ENCODE results near the gene CEP250. TPM values are rescaled to one million over a fixed set of nuclear protein-coding genes. Genes with fewer than 3 reads are reported as not detected.

Gene CEP250
- total and polyA plus RNA-seq, 2 of the 4 experiments (the other 2 are of a cell fraction): 22.7 to 35.1 TPM

DNA sequence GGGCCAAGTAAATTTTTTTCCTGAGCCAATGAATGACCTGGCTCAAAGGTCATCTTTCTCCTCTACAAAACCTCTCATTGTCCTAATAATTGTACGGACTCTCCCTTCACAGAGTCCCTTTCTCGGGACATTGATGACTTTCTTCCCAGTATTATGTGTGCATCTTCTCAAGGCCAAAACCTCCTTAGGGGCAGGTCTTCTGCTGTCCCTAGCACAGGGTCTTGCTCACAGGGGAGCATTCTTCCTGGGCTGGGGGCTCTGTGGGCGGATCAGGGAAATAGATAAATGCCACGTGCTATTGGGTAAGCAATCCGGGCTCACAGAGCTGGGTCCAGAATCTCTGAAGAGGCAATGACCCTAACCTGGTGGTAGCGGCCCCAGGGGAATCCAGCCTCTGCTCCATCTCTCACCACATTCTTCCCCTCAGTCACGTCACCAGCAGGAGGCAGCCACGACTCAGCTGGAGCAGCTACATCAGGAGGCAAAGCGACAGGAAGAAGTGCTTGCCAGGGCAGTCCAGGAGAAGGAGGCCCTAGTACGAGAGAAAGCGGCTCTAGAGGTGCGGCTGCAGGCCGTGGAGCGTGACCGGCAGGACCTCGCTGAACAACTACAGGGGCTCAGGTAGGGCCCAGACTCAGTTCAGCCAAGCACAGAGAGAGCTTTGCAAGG is 23.5 kb downstream of the CEP250 start:
- ATAC-seq (ENCODE audit: low read depth) (no peak), DNase-seq (no peak)
- Histone ChIP-seq H3K18ac (ENCODE audit: low read depth, low read length) (no peak overlapping the region), H3K27me3 (ENCODE audit: control insufficient read depth, insufficient read depth, low read length) (no peaks in the 10 kb centered on the region), H4K5ac (ENCODE audit: low read depth, low read length) (no peak overlapping the region), H2BK20ac (ENCODE audit: low read depth, low read length) (no peak overlapping the region), H2BK5ac (ENCODE audit: low read depth, low read length, poor library complexity, severe bottlenecking) (no peak overlapping the region), H3K27ac (ENCODE audit: insufficient read depth, low read length) (no peak overlapping the region), H3K4me3 (ENCODE audit: insufficient read depth, low read depth, low read length) (no peak overlapping the region), H4K8ac (ENCODE audit: low read depth in 2 of 2, low read length in 2 of 2) (no peak overlapping the region), H2BK15ac (ENCODE audit: low read depth, low read length) (no peak overlapping the region), H3K14ac (replicated peaks; ENCODE audit: low read depth, low read length) (no peak overlapping the region), H3K36me3 (ENCODE audit: control insufficient read depth, insufficient read depth, low read length) (peaks cover 46% of the 10 kb centered on the region), H3K23ac (ENCODE audit: low read depth, low read length) (no peak overlapping the region), H3K9ac (ENCODE audit: low read depth, low read length) (no peak overlapping the region), H3K9me3 (ENCODE audit: control insufficient read depth, insufficient read depth, low read length) (peaks cover 2% of the 10 kb centered on the region; the same call in 1 of the 2 replicates), H2AFZ (replicated peaks; ENCODE audit: low read length, poor library complexity) (no peak overlapping the region), H2AK5ac (ENCODE audit: low read depth, low read length) (no peak overlapping the region), H4K91ac (ENCODE audit: insufficient read depth, low read depth, low read length) (no peak overlapping the region), H3K9me1 (ENCODE audit: insufficient read depth, low read length) (no peaks in the 10 kb centered on the region), H3K4me2 (ENCODE audit: low read depth, low read length) (no peak overlapping the region), H3K79me1 (ENCODE audit: low read depth in 1 of 2, low read length in 2 of 2) (no peaks in the 10 kb centered on the region), H4K20me1 (ENCODE audit: insufficient read depth, low read length) (no peaks in the 10 kb centered on the region), H2AK9ac (replicated peaks; ENCODE audit: low read depth, low read length, poor library complexity) (no peak overlapping the region), H2BK120ac (ENCODE audit: low read depth, low read length) (no peak overlapping the region), H3K4me1 (ENCODE audit: control insufficient read depth, insufficient read depth, low read length) (no peaks in the 10 kb centered on the region), H3K4ac (ENCODE audit: low read depth, low read length) (no peak overlapping the region), H3K56ac (ENCODE audit: extremely low read depth, insufficient read depth, low read length) (no peak overlapping the region)
- intact Hi-C loops (cut with micrococcal nuclease): no loop called here
- dilution Hi-C loops (cut with HindIII; ENCODE audit: low sequenced_read_pairs, unreplicated experiment): no loop called here
- TF ChIP-seq SMC3 (IDR thresholded peaks at IDR 0.05; ENCODE audit: low read depth, low read length): no peak
- TF ChIP-seq, protein P1, sequence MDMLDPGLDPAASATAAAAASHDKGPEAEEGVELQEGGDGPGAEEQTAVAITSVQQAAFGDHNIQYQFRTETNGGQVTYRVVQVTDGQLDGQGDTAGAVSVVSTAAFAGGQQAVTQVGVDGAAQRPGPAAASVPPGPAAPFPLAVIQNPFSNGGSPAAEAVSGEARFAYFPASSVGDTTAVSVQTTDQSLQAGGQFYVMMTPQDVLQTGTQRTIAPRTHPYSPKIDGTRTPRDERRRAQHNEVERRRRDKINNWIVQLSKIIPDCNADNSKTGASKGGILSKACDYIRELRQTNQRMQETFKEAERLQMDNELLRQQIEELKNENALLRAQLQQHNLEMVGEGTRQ (IDR thresholded peaks at IDR 0.05; ENCODE audit: low read depth, low read length): no peak
- no peak for TF ChIP-seq CHD1 (IDR thresholded peaks at IDR 0.05; ENCODE audit: low read depth, low read length)
- no peak for TF ChIP-seq RFX5 (IDR thresholded peaks at IDR 0.05; ENCODE audit: low read depth, low read length)
- TF ChIP-seq RAD21 (IDR thresholded peaks at IDR 0.05; ENCODE audit: low read length): no peak
- TF ChIP-seq MAFK (IDR thresholded peaks at IDR 0.05; ENCODE audit: low read depth, low read length): no peak
- TF ChIP-seq BHLHE40 (IDR thresholded peaks at IDR 0.05; ENCODE audit: low read depth, low read length): no peak
- WGBS, 2 experiments (ENCODE audit: extremely low coverage in 2 of 2, insufficient read length in 1 of 2): 90% methylated on average over 13 of the region's 16 CpGs; no CpG with 5 or more reads in 1 of the 2 experiments
- in situ Hi-C loops (cut with MboI; ENCODE audit: low sequenced_read_pairs): no loop called here
- BruUV-seq (replicated peaks): no TSS peak
- POLR2A ChIA-PET (ENCODE audit: unreplicated experiment): no interaction called here
- CTCF ChIA-PET: no interaction called here
